GM18517 (cell line): Measurements from ENCODE around the gene NUDT6.
"Not testable (repeated sequence)": the region's sequence is repeated elsewhere in the genome, so short reads cannot be mapped to it uniquely, and the experiment has no call there.

Experiments used
- ATAC-seq: cut with Tn5 transposase; IDR thresholded peaks from one replicate; pipeline ENCODE4 v1.9.1; 2021; ENCODE audit warnings: mild to moderate bottlenecking, moderate library complexity; ENCODE audit not compliant: unreplicated experiment

Gene NUDT6

DNA sequence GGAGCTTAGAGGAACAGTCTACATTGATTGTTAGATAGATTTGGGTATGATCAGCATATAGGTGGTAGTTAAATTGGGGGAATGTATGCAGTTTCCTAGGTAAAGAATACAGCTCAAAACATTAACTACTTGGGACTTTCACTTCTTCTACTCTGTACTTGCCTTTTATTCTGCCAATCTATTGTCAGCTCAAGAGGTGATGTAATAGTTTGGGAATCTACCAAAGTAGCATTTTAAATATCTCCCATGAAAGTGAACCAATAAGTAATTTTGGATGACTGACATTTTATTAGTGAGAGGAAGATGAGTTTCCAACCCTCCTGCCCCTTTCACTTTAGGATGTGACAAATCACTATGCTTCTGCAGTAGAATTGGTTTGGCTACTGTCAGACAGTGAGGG, 43.4 kb downstream of the NUDT6 start:
- ATAC-seq, result no peak

DNA sequence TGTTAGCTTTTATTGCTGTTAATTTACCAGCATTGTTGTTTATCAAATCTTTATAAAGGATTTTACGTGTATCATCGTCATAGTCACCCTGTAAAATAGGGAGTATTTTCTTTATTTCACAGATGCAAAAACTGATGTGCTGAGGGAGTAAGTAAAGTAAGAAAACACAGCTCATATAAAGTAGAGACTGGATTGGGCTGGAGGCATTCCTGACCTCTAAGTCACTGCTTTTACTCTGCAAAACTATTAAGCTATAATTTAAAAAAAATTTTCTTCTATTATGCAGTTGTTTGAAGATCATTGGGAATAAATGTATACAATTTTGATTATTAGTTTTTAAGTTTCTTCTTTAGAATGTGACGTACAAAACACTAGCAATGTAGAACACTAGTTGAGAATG, 45.9 kb downstream of the NUDT6 start:
- ATAC-seq, result no peak

DNA sequence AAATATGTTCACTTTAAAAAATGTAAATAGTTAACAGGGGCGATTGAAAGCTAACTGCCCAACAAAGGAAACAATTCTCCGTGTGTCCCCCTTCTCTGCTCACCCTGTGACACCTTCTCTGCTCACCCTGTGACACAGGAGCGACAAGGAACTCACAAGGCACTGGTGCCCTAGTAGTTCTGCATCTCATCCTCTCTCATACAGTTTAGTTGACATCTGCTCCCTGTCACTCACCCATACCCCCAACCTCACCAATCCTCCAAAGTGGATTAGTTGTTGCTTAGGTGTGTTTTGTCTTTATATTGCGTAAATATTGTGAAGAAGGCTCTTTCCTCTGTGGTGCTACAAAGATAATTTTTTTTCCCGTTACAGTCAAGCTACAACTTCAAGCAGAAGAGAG, 46.4 kb downstream of the NUDT6 start:
- no peak for ATAC-seq

- ATAC-seq, result no peak
These were observed 48.4 kb downstream of the NUDT6 start for GRCh38 chr4:122873821-122874593.

GRCh38 chr4:122873146-122873545, 49.3 kb downstream of the NUDT6 start:
- ATAC-seq, result no peak

DNA sequence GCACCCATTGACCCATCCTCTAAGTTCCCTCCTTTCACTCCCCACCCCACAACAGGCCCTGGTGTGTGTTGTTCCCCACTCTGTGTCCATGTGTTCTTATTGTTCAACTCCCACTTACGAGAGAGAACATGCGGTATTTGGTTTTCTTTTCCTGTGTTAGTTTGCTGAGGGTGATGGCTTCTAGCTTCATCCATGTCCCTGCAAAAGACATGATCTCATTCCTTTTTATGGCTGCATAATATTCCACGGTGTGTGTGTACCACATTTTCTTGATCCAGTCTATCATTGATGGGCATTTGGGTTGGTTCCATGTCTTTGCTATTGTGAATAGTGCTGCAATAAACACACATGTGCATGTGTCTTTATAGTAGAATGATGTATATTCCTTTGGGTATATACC, 54.2 kb downstream of the NUDT6 start:
- not testable (repeated sequence) for ATAC-seq

DNA sequence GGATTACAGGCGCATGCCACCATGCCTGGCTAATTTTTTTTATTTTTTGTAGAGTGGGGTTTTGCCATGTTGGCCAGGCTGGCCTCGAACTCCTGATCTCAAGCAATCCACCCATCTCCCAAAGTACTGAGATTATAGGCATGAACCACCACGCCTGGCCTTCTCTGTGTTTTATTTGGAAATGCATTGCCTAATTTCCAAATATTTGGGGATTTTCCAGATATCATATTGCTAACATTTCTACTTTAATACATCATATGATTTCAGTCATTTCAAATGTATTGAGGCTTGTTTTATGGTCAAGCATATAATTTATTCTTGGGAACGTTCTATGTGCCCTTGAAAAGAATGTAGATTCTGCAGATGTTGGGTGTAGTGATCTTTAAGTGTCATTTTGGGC, 57.0 kb downstream of the NUDT6 start:
- no peak for ATAC-seq

DNA sequence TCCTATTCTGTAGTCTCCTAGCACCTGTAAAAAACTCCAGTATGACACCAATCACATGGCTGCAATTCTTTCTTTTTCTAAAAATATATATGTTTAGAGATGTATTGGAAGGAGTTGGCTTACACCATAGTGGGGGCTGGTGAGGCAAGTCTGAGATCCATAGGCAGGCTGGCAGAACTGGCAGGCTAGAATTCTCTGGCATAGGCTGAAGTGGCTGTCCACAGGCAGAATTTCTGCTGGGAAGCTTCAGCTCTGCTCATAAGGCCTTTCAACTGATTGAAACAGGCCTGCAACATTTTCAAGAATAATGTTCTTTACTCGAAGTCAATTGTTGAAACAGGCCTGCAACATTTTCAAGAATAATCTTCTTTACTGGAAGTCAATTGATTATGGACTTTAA, 58.8 kb downstream of the NUDT6 start:
- no peak for ATAC-seq

GRCh38 chr4:122861172-122861943, 61.0 kb downstream of the NUDT6 start:
- ATAC-seq, result no peak

GRCh38 chr4:122858705-122859104, 63.7 kb downstream of the NUDT6 start:
- no peak for ATAC-seq

GRCh38 chr4:122857160-122857559, 65.2 kb downstream of the NUDT6 start:
- ATAC-seq, result no peak

DNA sequence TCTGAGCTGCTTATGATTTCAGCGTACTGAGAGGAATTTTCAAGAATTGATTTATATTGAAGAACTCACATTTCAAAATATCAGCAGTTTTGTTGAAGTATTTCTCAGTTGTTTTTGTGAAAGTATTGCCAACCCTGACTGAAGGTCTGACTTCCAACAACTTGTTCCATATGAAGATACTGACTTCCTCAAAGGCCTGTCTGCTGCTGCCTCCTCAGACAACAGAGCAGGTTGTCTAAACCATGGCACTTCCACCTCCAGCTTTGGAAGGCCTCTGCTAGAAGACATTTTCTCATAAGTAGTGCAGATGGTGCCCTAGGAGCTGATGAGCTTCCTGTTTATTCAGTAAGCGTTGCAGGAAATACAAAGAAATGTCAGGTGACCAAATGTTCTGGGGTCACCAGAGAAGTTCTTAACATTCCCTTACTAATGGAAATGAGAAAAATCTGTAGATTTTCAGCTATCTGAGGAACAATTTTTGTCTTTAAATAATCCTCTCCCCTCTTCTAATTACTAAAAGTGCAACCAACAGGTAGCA, 67.0 kb downstream of the NUDT6 start:
- ATAC-seq, result no peak

- no peak for ATAC-seq
These were observed 67.7 kb downstream of the NUDT6 start for GRCh38 chr4:122854447-122855352.

DNA sequence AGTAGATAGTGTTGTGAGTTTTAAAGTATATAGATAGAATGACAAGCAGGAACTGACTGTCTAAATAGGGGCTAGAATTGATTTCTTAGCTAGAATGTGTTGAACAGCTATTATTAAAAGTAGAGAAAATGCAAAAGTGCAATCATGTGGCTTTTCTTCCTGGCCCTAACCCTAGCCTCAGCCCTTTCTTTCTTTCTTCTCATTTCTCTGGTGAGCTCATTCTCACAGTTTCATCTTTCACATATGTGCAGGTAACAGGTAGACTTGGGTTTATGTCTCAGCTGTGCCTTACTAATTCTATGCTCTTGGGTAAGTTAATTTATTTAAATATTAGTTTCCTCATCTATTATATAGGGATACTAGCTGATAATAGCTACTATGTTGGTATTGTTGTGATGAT, 70.8 kb downstream of the NUDT6 start:
- ATAC-seq, result no peak

DNA sequence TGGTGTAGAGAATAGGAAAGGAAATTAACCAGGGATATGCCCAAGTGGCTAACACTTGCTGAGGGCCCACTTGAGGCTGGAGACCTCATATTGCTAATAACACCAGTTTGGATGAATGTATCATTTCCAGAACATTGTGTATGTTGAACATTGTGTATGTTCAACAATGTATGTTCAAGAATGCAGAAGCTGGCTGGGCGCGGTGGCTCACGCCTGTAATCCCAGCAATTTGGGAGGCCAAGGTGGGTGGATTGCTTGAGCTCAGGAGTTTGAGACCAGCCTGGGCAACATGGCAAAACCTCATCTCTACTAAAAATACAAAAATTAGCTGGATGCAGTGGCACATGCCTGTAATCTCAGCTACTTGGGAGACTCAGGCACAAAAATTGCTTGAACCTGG, 72.6 kb downstream of the NUDT6 start:
- ATAC-seq, result not testable (repeated sequence)

DNA sequence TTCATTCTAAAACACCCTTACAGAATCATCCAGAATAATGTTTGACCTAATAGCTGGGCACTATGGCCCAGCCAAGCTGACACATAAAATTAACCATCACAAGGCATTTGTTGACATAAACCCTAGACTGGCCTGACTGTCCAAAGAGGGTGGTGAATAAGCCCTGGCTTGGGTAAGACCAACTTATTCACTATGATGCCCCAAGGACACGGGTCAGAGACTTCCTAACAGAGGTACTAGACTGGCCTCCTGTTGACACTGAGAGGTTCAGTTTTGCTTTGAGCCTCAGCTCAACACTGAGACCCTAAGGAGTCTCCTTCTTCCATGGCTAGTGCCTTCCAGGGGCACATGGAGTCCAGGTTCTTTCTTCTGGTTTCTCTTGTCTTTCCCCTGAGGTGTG, 74.5 kb downstream of the NUDT6 start:
- no peak for ATAC-seq

GRCh38 chr4:122845760-122846159, 76.6 kb downstream of the NUDT6 start:
- no peak for ATAC-seq

GRCh38 chr4:122845066-122845465, 77.3 kb downstream of the NUDT6 start:
- no peak for ATAC-seq

DNA sequence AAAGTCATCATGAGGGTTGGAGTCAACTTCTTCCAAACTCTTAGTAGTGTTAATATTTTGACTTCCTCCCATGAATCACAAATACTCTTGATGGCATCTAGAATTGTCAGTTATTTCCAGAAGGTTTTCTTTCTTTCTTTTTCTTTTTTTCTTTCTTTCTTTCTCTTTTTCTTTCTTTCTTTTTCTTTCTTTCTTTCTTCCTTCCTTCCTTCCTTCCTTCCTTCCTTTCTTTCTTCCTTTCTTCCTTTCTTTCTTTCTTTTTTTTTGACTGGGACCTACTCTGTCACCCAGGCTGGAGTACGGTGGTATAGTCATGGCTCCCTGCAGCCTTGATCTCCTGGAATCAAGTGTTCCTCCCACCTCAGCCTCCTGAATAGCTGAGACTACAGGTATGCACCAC, 78.0 kb downstream of the NUDT6 start:
- ATAC-seq, result not testable (repeated sequence)

DNA sequence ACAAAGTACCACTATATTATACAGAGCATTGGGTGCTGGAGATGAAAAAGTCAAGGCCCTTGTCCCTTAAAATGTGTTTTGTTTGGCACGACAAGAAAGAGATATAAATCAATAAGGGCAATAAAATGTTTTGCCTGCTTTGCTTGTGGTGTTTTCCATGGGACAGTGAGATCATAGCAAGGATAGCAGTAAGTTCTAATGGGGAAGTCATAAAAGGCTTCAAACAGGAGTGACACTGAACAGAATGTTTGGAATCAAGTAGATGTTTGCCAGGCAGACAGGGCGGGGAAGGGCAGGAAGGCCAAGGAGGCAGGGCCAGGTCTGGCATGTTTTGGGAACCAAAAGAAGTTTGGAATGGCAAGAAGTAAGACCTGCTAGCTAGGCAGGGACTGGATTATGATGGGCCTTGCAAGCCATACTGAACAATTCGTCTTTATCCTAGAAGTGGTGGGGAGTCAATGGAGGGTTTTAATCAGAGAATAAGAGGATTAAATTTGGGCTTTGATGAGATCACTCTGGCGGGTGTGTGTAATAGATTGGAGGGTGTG, 79.3 kb downstream of the NUDT6 start:
- no peak for ATAC-seq
